Activated CD4-positive, alpha-beta T cell treated with anti-CD3 and anti-CD28 coated beads, Interleukin-2, Interleukin-4, amounts not matched to agents 100 ng/mL and 50 ng/mL, durations not matched to agents 16 hours and 8 hours (primary cell): ENCODE measurements around the gene PSMB11.
"Not testable (repeated sequence)": the region's sequence is repeated elsewhere in the genome, so short reads cannot be mapped to it uniquely, and the experiment has no call there.

Experiments used
- DNase-seq: peaks from one replicate; pipeline ENCODE4 v3.0.0-alpha.2; 2020; ENCODE audit warnings: low spot score

The PSMB11 gene

GRCh38 chr14:23013749-23014054 is 28.3 kb upstream of the PSMB11 start:
- not testable (repeated sequence) for DNase-seq

GRCh38 chr14:23015618-23016017 is 26.4 kb upstream of the PSMB11 start:
- no peak for DNase-seq

- no peak for DNase-seq
Measured at GRCh38 chr14:23017091-23017490, 24.9 kb upstream of the PSMB11 start.

GRCh38 chr14:23018107-23018506 is 23.9 kb upstream of the PSMB11 start:
- DNase-seq = no peak

- DNase-seq = no peak
Measured at GRCh38 chr14:23020143-23021128, 21.6 kb upstream of the PSMB11 start.

GRCh38 chr14:23021434-23021833 is 20.6 kb upstream of the PSMB11 start:
- DNase-seq = no peak

GRCh38 chr14:23021889-23022442 is 20.0 kb upstream of the PSMB11 start:
- DNase-seq = no peak

- DNase-seq = no peak
Measured at GRCh38 chr14:23023022-23023794, 18.8 kb upstream of the PSMB11 start.

- no peak for DNase-seq
Measured at GRCh38 chr14:23023795-23024152, 18.2 kb upstream of the PSMB11 start.

GRCh38 chr14:23024612-23025075 is 17.4 kb upstream of the PSMB11 start:
- no peak for DNase-seq

GRCh38 chr14:23025151-23025814 is 16.7 kb upstream of the PSMB11 start:
- DNase-seq = no peak

- DNase-seq = peak; percentile 47
Measured at GRCh38 chr14:23028799-23029198, 13.2 kb upstream of the PSMB11 start.

GRCh38 chr14:23030936-23031335 is 11.1 kb upstream of the PSMB11 start:
- no peak for DNase-seq

- DNase-seq = no peak
Measured at GRCh38 chr14:23033251-23033727, 8.7 kb upstream of the PSMB11 start.

- no peak for DNase-seq
Measured at GRCh38 chr14:23033801-23034497, 8.1 kb upstream of the PSMB11 start.

GRCh38 chr14:23034498-23035302 is 7.3 kb upstream of the PSMB11 start, which contains the start of gene PSMB5:
PSMB5 (minus strand) TSS chr14:23034900; CDS start chr14:23034881, 19 bp downstream.
- peak; percentile 95 for DNase-seq

GRCh38 chr14:23035303-23036144 is 6.5 kb upstream of the PSMB11 start:
- no peak for DNase-seq

GRCh38 chr14:23040100-23040499 is 1.9 kb upstream of the PSMB11 start:
- no peak for DNase-seq

- DNase-seq = no peak
Measured at GRCh38 chr14:23041729-23042128, 283 bp upstream of the PSMB11 start.

- DNase-seq = no peak
Measured at GRCh38 chr14:23043145-23043544, 1.1 kb downstream of the PSMB11 start.
